ENCODE results near the gene PPDPF.

- TF ChIP-seq CTCF (IDR thresholded peaks at IDR 0.05) = no peak
- TF ChIP-seq POLR2A (IDR thresholded peaks at IDR 0.05) = no peak
Measured at GRCh38 chr20:63543733-63544132, 23.2 kb downstream of the PPDPF start.
